PC-3 (cell line): Measurements from ENCODE around the gene URB1. TPM values are rescaled to one million over a fixed set of nuclear protein-coding genes. Genes with fewer than 3 reads are reported as not detected.
"Not testable (repeated sequence)": the region's sequence is repeated elsewhere in the genome, so short reads cannot be mapped to it uniquely, and the experiment has no call there.

Experiments
- ATAC-seq: fragments of 200-7000 bp; cut with Tn5 transposase; 2 replicates; pipeline ENCODE4 v1.9.1; 2020; ENCODE audit warnings: mild to moderate bottlenecking, moderate library complexity
- BruUV-seq: library from RNA; stranded (reverse); fragments of 400-500 nt; replicated peaks from 2 replicates; lab custom pipeline; 2021; lab: Mats Ljungman, UMichigan
- CTCF ChIA-PET: fragments of 300-600 bp; sonication (Branson Sonifier 250); formaldehyde crosslinking; loops from one replicate; lab custom pipeline; 2022; ENCODE audit warnings: antibody characterized with exemption; lab: Charles Lee
- POLR2A ChIA-PET: fragments of 300-600 bp; sonication (Branson Sonifier 250); formaldehyde crosslinking; loops from one replicate; lab custom pipeline; 2022; ENCODE audit warnings: antibody characterized with exemption; ENCODE audit not compliant: unreplicated experiment; lab: Charles Lee
- DNase-seq: peaks from one replicate; pipeline ENCODE4 v3.0.0-alpha.2; 2015
- H2AFZ ChIP-seq: fragments of 300-600 bp; sonication (generic); 2 replicates; pipeline ENCODE4 v1.6.0; 2016; ENCODE audit warnings: antibody characterized with exemption, low read length
- H3F3A ChIP-seq: fragments of 300-600 bp; sonication (generic); one replicate; pipeline ENCODE4 v1.6.0; 2017; ENCODE audit warnings: antibody characterized with exemption, low read length, control low read depth, mild to moderate bottlenecking; ENCODE audit not compliant: unreplicated experiment
- H3K27ac ChIP-seq: fragments of 300-600 bp; sonication (generic); 2 replicates; pipeline ENCODE4 v1.5.1; 2016; ENCODE audit warnings: mild to moderate bottlenecking, low read length
- H3K27me3 ChIP-seq: fragments of 300-600 bp; sonication (generic); 2 replicates; pipeline ENCODE4 v1.6.1; 2016; ENCODE audit warnings: low read length, mixed read lengths
- H3K36me3 ChIP-seq: fragments of 300-600 bp; sonication (generic); 2 replicates; pipeline ENCODE4 v1.6.1; 2016; ENCODE audit warnings: low read depth, mixed run types, low read length, mixed read lengths
- H3K4me1 ChIP-seq: fragments of 300-600 bp; sonication (generic); 2 replicates; pipeline ENCODE4 v1.5.1; 2016; ENCODE audit warnings: low read length; ENCODE audit not compliant: insufficient read depth
- H3K4me2 ChIP-seq: fragments of 300-600 bp; sonication (generic); 2 replicates; pipeline ENCODE4 v1.6.0; 2016; ENCODE audit warnings: low read length
- H3K4me3 ChIP-seq: fragments of 300-600 bp; sonication (generic); 2 replicates; pipeline ENCODE4 v1.5.1; 2016; ENCODE audit warnings: mild to moderate bottlenecking, low read length, mixed read lengths
- H3K79me2 ChIP-seq: fragments of 300-600 bp; sonication (generic); 2 replicates; pipeline ENCODE4 v1.6.1; 2017; ENCODE audit warnings: low read length, mixed read lengths
- H3K9ac ChIP-seq: fragments of 300-600 bp; sonication (generic); 2 replicates; pipeline ENCODE4 v1.6.0; 2016; ENCODE audit warnings: mild to moderate bottlenecking, low read length
- H3K9me2 ChIP-seq: fragments of 300-600 bp; sonication (generic); replicated peaks from 2 replicates; pipeline ENCODE4 v1.6.1; 2016; ENCODE audit warnings: mixed run types, low read length, mixed read lengths
- H3K9me3 ChIP-seq: fragments of 300-600 bp; sonication (generic); 2 replicates; pipeline ENCODE4 v1.6.1; 2016; ENCODE audit warnings: low read length, mixed read lengths
- H4K20me1 ChIP-seq: fragments of 300-600 bp; sonication (generic); 2 replicates; pipeline ENCODE4 v1.6.1; 2016; ENCODE audit warnings: low read length, mixed read lengths
- EZH2 ChIP-seq: fragments of 300-600 bp; sonication (generic); IDR thresholded peaks from one replicate; pipeline ENCODE4 v1.6.1; 2017; ENCODE audit warnings: antibody characterized with exemption, mild to moderate bottlenecking, low read length; ENCODE audit not compliant: unreplicated experiment
- EZH2phosphoT487 ChIP-seq: fragments of 300-600 bp; sonication (generic); IDR thresholded peaks from 2 replicates; pipeline ENCODE4 v1.6.1; 2018; ENCODE audit warnings: mild to moderate bottlenecking, antibody characterized with exemption, low read length, borderline replicate concordance
- intact Hi-C: fragments of 100-400 bp; cut with micrococcal nuclease; formaldehyde crosslinking; loops from 2 replicates; pipeline ENCODE4 v1.9.0; 2023
- total RNA-seq: library from RNA; depleted of rRNA; stranded (reverse); fragments of >200 nt; gene quantifications from 2 replicates; pipeline ENCODE4 v1.2.3, GENCODE V29; 2014
- TF ChIP-seq, protein P1 (sequence below): fragments of 300-600 bp; sonication (generic); conservative IDR thresholded peaks from 2 replicates; pipeline ENCODE4 v1.5.1; 2017; ENCODE audit warnings: antibody characterized with exemption, low read depth, mild to moderate bottlenecking, low read length

URB1 gene
- total RNA-seq, 1 experiment from 2014 or later = 27.8 TPM

DNA sequence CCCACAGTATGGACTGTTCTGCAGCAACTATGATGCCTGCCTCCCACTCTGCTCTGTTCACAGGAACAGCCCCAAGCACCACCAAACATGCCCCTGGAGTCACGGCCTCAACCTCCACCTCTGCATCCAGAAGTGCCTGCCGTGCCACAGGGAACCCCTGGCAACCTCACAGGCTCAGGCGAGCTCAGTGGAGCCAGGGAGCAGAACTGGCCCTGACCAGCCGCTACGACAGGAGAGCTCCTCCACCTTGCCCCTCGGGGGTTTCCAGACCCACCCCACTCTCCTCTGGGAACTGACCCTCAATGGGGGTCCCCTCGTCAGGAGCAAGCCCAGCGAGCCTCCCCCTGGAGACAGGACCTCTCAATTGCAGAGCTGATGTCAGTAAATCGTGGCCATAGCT lies 81.2 kb downstream of the URB1 start:
- Histone ChIP-seq H3K9me3 (no peaks in the 10 kb centered on the region), H3K4me2 (no peak overlapping the region), H3K9me2 (no peaks in the 10 kb centered on the region), H3K36me3 (peaks cover 56% of the 10 kb centered on the region), H3K9ac (no peak overlapping the region), H4K20me1 (no peaks in the 10 kb centered on the region), H3K27ac (no peak overlapping the region), H3K27me3 (no peaks in the 10 kb centered on the region), H2AFZ (no peak overlapping the region), H3K79me2 (no peaks in the 10 kb centered on the region), H3F3A (no peaks in the 10 kb centered on the region), H3K4me3 (no peak overlapping the region), H3K4me1 (no peaks in the 10 kb centered on the region)
- ChIA-PET POLR2A (no interaction called here), CTCF (no interaction called here)
- DNase-seq = no peak
- no peak for ATAC-seq
- no TSS peak for BruUV-seq
- intact Hi-C loops = no loop called here
- TF ChIP-seq EZH2 = no peak
- TF ChIP-seq EZH2phosphoT487 = no peak
- TF ChIP-seq, protein P1, sequence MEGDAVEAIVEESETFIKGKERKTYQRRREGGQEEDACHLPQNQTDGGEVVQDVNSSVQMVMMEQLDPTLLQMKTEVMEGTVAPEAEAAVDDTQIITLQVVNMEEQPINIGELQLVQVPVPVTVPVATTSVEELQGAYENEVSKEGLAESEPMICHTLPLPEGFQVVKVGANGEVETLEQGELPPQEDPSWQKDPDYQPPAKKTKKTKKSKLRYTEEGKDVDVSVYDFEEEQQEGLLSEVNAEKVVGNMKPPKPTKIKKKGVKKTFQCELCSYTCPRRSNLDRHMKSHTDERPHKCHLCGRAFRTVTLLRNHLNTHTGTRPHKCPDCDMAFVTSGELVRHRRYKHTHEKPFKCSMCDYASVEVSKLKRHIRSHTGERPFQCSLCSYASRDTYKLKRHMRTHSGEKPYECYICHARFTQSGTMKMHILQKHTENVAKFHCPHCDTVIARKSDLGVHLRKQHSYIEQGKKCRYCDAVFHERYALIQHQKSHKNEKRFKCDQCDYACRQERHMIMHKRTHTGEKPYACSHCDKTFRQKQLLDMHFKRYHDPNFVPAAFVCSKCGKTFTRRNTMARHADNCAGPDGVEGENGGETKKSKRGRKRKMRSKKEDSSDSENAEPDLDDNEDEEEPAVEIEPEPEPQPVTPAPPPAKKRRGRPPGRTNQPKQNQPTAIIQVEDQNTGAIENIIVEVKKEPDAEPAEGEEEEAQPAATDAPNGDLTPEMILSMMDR = no peak

DNA sequence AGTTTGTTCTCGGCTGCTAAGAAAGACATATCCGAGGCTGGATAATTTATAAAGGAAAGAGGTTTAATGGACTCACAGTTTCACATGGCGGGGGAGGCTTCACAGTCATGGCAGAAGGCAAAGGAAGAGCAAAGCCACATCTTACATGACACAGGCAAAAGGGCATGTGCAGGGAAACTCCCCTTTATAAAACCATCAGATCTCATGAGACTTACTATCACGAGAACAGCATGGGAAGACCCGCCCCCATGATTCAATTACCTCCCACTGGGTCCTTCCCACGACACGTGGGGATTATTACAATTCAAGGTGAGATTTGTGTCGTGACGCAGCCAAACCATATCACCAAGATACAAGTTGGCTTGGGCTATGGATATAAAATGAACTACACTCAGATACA lies 81.8 kb downstream of the URB1 start:
- H3K79me2 ChIP-seq, H3K9me3 ChIP-seq, DNase-seq, POLR2A ChIA-PET, intact Hi-C loops, H3K4me3 ChIP-seq, CTCF ChIA-PET, H3K4me2 ChIP-seq, BruUV-seq, H3K4me1 ChIP-seq, ATAC-seq, H3F3A ChIP-seq, H3K9me2 ChIP-seq, H3K9ac ChIP-seq, H3K27ac ChIP-seq, H3K27me3 ChIP-seq, H2AFZ ChIP-seq, H4K20me1 ChIP-seq: not testable (repeated sequence)
- peaks cover 56% of the 10 kb centered on the region for H3K36me3 ChIP-seq

GRCh38 chr21:32309906-32310460 lies 82.8 kb downstream of the URB1 start:
- DNase-seq = no peak
- Histone ChIP-seq H2AFZ (no peak overlapping the region), H3K9ac (no peak overlapping the region), H3K4me3 (no peak overlapping the region), H3K27me3 (no peaks in the 10 kb centered on the region), H3K36me3 (peaks cover 57% of the 10 kb centered on the region), H3K4me1 (no peaks in the 10 kb centered on the region), H3K9me2 (no peaks in the 10 kb centered on the region), H3F3A (no peaks in the 10 kb centered on the region), H3K79me2 (no peaks in the 10 kb centered on the region), H3K9me3 (no peaks in the 10 kb centered on the region), H4K20me1 (no peaks in the 10 kb centered on the region), H3K4me2 (no peak overlapping the region), H3K27ac (no peak overlapping the region)
- no TSS peak for BruUV-seq
- intact Hi-C loops = no loop called here
- no peak for ATAC-seq
- POLR2A ChIA-PET = interaction anchor here (0.7 kb wide), 1 partner anchor 117 kb away, joined by 7 read pairs; no protein-coding TSS in a partner anchor
- TF ChIP-seq EZH2phosphoT487 = no peak
- TF ChIP-seq EZH2 = no peak
- TF ChIP-seq, protein P1 = no peak
- CTCF ChIA-PET = no interaction called here
